ENCODE data around the gene SLC39A11.

- TF ChIP-seq HDGF (IDR thresholded peaks at IDR 0.05; ENCODE audit: borderline replicate concordance) (no peak), SUZ12 (IDR thresholded peaks at IDR 0.05) (no peak), FOXM1 (IDR thresholded peaks at IDR 0.05; ENCODE audit: borderline replicate concordance) (no peak), FOXA1 (IDR thresholded peaks at IDR 0.05) (no peak), NFRKB (IDR thresholded peaks at IDR 0.05) (no peak), TARDBP (IDR thresholded peaks at IDR 0.05) (no peak), BHLHE40 (IDR thresholded peaks at IDR 0.05; ENCODE audit: borderline replicate concordance) (no peak), FOXK2 (IDR thresholded peaks at IDR 0.05) (no peak)
Measured at GRCh38 chr17:72658675-72659074, 433.8 kb downstream of the SLC39A11 start.
